Urothelium cell line (cell line): Measurements from ENCODE around the gene SPDYE2B.
A peak's percentile ranks its signal among the peaks of the same experiment; 100 is the strongest.
"Not testable (repeated sequence)": the region's sequence is repeated elsewhere in the genome, so short reads cannot be mapped to it uniquely, and the experiment has no call there.

ENCODE experiments used
- DNase-seq: peaks from one replicate; pipeline ENCODE4 v3.0.0; 2011; ENCODE audit warnings: low spot score, mixed read lengths
- FAIRE-seq: peaks from 2 replicates; lab custom pipeline; 2011; peaks lifted over from hg19 to GRCh38; lab: Jason Lieb, UNC

SPDYE2B gene

GRCh38 chr7:102697642-102698512 is 47.8 kb downstream of the SPDYE2B start:
- peak; percentile 90 for FAIRE-seq
- not testable (repeated sequence) for DNase-seq

- not testable (repeated sequence) for FAIRE-seq, DNase-seq
Observed at GRCh38 chr7:102698962-102699750, 49.0 kb downstream of the SPDYE2B start.
